Lung microvascular endothelial cell (primary cell): ENCODE measurements around the gene ESYT3. TPM values are rescaled to one million over a fixed set of nuclear protein-coding genes. Genes with fewer than 3 reads are reported as not detected.
"Not testable (repeated sequence)": the region's sequence is repeated elsewhere in the genome, so short reads cannot be mapped to it uniquely, and the experiment has no call there.

Source experiments
- DNase-seq, 2 donors: peaks; one replicate each; pipeline versions ENCODE4 v3.0.0 to v3.0.0-alpha.2; 2010; ENCODE audit warnings: low read depth in 2 of 2
- total RNA-seq: library from RNA; depleted of rRNA; stranded (reverse); fragments of >200 nt; gene quantifications from 2 replicates; pipeline ENCODE4 v1.2.1, GENCODE V29; 2014

The ESYT3 gene
- total RNA-seq, 1 donor from 2014 or later = not detected

DNA sequence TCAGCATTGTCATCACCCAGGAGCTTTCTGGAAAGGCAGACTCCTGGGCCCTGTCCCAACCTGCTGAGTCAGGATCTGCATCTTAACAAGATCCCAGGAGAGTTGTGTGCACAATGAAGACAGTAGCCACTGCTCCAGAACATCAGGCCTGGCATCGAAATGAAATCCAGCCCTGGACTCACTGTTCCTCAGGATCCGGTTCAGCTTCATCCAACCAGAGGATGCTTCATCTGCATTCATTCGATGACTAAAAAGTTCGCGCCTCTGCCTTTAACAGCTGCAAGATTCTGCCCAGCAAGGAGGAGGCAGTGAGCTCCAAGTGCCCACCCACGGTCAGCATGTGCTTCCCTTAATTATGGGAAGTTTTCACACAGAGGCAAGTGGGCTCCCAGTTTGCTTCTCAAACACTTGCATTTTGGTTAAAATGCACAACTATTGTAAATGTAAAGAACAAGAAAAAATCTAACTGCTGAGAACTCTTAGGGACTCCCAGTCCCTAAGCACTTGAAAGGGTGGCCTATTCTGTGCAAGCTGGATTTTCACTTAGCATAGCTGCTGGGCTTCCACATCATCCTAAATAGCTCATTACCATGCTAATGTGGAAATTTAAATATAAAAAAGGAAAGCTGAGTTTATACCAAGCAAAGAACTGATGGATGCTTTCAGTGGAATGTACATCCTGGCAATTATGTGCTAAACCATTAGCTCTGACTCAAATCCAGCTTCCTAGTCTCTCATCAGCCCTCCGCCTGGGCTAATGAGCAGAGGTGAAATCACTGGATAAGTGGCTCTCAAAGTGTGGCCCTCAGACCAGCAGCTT is 25.5 kb upstream of the ESYT3 start:
- no peak for DNase-seq

DNA sequence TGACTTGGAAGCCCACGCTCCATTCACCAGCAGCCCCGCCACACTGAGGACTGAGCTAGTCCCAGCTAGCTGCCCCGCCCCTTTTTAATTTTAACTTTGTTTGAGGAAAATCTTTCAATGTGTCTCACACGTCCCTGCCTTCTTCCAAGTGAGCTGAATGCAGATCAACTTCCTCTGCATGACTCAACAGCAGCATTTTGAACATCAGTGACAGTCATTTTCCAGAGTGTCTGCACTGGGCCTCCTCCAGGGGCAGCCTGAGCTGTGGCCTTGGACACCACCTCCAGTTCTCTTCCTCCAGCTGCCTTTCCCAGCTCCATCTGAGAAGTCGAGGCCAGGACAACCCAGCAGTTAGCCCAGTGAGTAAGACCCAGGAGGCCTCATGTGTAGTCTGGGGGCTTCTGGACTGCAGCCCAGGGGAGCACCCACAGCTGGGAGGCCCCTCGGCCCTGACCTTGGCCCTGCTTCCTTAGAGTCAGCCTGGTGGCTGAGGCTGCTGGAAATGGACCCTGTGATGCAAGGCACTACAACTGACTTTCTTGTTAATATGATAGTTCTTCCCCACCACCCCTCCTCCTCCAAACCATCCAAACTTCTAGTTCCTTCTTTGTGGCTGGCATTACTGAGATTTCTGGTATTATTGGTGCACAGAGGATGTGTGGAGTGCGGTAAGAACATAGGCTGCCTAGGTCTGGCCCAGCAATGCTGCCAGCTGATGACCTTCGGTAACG is 21.4 kb upstream of the ESYT3 start:
- peak in 1 of 2 donors; percentile 19 for DNase-seq

DNA sequence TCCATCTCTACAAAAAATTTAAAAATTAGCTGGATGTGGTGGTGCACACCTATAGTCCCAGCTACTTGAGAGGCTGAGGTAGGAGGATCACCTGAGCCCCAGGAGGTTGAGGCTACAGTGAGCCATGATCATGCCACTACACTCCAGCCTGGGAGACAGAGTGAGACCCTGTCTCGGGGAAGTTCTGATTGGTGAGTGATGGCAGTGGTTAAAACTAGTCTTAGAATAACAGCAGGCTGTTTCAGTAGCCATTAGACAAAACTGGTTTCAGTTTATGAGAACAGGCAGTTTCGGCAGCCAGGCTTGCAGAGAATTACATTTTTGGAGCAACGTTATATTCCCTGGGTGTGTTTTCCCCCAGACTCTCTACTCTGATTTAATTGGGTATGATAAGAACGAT is 18.2 kb upstream of the ESYT3 start:
- DNase-seq = not testable (repeated sequence)

DNA sequence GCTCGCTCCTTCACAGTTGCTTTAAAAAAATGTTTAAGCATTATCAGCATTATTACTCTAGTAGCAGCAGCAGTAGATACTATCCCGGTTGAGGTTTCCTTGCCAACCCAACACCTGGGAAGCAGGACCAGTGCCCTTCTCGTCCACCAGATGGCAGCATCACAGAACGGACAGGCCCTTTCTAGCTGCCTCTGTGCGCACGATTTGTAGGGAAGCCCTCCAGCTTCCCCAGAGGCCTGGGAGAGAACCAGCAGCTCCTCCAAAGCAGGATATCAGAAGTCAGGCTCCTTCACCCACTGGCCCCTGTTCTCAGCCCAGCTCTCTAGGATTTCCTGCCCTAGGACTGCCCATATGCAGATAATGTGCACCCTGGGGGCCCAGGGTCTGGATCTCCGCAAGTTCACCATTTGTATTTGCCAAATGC is 16.8 kb upstream of the ESYT3 start:
- peak; percentile 80 to 86 for DNase-seq

DNA sequence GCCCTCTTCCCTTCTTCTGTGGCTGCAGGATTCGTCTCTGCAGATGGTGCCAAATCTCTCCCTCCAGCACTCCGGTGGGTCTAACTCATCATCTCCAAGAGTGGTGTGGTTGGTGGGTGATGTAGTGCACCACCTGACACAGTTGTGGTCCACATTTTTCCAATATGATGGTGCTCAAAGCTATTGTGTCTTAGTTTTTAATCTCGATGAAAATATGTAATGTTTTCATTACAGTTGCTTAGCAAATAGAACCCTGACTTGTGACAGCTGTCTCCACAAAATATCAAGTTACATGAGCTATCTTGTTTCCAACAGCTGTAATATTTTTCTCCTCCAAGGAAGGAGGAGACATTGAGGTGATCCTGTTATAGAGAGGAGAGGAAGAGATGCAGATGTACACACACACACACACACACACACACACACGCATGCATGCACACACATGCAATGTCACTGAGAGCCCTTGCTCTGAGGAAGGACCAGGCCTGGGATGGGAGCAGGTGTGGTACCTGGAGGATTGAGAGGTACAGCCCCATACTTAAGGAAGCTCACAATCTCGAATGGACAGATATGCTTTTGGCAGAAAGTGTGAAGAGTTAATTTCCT is 15.7 kb upstream of the ESYT3 start:
- DNase-seq = no peak

DNA sequence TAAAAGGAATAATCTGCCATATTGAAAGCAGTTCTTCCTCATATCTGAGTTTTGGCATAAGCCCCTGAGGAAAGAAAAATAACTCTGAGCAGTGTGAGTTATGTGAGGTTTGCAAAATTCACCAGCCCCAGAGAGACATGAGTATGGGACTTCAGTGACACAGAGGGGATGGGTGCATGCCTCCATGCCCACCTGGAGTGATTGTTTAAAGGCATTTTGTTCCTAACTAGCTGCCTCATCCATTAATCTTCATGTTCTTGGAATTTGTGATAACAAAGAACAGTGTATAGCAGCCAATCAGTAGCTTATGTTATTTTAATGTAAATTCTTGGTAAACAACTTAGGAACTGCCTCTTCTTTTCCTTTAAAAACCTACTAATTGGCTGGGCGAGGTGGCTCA is 11.1 kb upstream of the ESYT3 start:
- DNase-seq = no peak

DNA sequence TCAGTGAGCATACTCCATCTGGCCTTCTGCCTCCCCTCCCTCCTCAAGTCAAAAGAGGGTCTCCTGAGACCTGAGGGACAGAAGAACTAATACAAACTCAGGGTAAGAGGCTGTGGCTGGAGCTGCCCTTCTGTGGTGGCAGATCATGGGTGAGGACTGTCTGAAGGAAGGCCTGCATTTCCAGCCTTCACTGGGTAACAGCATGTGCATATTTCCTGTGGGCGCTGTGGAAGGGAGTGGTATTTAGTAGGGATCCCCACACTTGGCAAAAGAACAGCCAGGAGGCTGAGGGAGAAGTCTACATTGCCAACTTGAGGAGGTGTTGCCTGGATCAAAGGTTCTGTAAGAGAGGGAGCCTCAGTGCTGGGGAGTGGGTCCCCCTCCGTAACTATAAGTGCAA is 10.1 kb upstream of the ESYT3 start:
- DNase-seq = no peak

DNA sequence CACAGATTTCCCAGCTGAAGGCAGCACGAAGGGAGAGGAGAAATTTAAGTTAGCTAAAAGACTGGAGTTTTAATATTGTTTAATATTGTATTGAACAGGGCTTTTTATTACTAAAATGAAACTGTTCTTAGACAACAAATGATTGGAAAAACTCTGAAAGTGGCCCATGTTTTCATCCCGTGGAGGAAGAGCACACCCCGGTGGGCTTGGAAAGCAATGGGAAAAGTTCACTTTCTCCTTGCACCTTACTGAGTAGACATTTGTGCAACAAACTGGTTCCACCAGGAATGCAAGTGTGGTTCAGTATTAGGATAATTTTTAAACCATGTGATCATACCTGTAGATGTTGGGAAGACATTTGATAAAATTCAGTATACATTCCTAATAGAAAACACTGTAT is 8.2 kb upstream of the ESYT3 start:
- DNase-seq = peak in 1 of 2 donors; percentile 40

DNA sequence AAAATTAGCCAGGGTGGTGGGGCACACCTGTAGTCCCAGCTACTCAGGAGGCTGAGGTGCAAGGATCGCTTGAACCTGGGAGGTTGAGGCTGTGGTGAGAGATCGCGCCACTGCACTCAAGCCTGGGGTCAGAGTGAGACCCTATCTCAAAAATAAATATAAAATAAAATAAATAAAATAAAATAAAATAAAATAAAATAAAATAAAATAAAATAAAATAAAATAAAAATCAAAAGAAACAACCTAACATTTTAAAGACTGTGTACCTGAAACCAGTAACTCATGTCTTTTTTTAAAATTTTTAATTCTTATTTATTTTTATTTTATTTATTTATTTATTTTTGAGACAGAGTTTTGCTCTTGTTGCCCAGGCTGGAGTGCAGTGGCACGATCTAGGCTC is 7.7 kb upstream of the ESYT3 start:
- not testable (repeated sequence) for DNase-seq

DNA sequence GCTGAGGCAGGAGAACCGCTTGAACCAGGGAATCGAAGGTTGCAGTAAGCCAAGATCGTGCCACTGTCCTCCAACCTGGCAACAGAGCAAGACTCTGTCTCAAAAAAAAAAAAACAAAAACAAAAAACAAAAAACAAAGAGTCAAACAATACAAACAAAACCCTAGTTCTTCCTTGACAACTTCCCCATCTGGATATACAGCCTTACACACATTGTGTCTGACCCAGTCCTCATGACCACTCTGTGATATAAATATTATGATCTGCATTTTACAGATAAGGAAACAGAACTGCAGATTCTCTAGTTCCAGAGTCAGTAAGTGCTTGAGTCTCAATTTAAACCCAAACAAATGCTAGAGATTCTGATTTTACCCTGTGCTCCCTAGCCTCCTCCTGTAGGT is 4.8 kb upstream of the ESYT3 start:
- no peak for DNase-seq

DNA sequence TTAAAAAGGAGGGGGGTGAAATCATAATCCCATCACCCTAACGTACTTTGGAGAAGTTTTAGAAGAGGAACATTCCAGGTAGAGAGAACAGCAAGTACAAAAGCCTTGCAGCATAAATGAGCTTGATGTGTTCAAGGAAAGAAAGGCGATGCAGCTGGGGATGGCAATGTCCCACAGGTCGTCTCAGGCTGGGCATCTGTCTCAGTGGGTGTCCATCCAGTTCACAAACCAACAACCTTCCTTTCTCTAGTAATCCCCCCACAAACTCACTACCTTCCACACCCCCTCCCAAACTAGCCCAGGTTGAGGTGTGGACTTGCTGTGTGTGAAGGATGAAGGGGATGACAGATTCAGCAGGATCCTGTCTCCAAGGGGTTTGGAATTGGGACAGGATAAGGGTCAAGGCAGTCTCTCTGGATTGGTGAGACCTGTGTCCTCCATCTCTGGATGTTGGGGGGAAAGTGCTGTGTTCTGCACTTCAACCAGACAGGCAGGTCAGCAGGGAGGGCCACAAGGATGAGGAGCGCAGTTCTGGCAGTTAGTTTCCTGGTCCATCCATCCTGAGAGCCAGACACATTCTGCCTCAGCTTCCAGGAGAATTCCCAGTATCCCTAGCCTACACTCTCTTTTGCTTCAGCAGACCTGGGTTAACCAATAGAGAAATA is 1.7 kb upstream of the ESYT3 start:
- no peak for DNase-seq

DNA sequence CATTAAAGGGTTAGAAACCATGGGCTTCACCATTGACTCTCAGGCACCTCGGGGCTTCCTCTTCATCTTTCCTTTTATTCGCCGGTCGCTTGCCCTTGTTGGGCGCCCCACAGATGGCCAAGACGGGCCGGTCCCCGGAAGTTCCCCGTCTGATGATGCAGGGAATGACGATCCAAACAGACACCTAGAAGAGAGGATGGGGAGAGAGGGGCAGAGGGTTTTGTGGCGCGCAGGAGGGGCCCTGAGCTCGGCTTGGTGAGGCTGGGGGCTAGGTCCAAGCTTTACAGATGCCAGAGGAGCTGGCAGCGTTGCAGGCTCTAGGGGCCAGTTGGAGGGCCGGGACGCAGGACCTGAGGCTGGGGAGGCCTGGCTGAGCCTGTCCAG is 532 bp upstream of the ESYT3 start:
- no peak for DNase-seq

DNA sequence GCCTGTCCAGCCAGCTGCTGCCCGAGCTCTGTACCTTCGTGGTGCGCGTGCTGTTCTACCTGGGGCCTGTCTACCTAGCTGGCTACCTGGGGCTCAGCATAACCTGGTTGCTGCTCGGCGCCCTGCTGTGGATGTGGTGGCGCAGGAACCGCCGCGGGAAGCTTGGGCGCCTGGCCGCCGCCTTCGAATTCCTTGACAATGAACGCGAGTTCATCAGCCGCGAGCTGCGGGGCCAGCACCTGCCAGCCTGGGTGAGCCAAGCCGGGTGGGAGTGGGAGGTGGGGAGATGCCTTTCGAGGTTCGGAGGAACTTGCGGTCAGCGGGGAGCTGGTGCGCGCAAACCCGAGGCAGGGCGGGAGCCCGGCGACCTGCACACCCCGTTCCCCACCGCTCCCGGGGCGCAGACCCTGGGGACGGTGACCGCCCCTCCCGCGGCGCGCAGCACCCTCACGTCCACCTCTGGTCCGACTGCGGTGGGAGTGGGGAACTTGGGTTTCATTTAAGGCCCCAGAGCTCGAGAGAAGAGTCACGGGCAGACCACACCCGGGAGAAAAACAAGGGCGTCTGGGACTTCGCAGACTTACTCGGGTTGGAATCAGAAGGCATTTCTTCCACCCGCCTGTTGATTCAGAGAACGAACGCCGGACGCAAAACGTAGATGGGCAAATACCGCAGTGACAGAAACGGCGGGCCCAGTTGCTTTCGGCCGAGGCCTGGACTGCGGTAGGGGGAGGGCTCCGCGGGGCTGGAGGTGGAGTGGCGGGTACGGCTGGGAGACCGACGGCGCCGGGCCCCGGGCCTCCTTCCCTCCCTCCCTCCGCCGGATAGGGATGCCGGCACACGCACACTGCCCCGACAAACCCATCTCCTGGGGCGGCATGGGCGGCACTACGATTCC is 708 bp downstream of the ESYT3 start:
- no peak for DNase-seq

DNA sequence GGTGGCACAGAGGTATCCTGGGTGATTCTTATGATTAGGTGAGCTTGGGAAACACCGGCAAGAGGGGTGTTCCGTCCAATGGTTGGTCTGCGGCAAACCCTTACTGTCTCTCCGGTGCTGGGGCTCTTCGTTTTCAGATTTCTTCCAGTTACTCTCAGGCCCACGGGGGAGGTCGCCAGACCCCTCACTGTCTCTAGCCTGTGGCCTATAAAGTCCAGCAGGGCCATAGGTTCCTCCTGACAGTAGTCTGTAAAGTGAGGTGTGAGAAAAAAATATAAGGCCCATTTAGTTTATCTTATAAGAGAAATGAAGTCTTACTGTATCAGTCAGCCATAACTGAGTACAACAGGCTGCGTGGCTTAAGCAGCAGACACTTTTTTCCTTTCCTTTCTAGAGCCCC is 1.4 kb downstream of the ESYT3 start:
- DNase-seq = no peak

DNA sequence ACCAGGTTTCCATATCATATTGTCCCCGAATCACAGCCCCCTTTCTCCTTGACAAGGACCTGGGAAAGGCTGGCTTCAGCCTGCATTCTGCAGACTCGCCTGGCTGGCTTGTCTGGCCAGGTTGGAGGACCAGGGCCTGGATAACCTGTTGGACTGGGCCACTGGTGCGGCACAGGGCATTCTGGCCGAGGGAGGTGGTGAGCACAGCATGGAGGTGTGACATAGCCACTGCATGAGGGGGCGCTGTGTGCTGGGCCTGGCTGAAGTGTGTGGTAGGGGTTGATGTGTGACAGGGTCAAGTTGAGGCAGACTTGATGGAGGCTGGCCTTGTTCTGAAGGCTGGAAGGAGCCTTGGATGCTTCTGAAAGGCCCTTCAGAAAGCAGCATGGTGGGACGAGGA is 2.9 kb downstream of the ESYT3 start:
- DNase-seq = no peak

DNA sequence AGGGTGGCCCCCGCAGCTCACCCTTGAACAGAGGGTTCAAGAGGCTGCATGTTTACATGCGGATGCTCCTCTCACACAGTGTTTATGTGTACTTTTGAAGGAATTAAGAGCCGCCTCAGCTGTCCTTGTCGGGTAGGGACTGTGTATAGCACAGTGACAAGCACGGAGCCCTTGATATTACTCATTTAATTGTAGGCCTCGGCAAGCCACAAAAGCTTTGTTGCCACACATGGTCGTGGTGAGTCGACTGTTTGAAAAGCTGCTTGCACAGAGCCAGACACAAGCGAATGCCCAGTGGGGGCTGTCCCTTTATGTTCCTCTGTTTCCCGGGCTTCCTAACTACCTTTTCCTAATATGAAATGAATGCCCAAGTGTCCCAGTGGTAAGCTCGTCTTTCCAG is 4.5 kb downstream of the ESYT3 start:
- DNase-seq = no peak

DNA sequence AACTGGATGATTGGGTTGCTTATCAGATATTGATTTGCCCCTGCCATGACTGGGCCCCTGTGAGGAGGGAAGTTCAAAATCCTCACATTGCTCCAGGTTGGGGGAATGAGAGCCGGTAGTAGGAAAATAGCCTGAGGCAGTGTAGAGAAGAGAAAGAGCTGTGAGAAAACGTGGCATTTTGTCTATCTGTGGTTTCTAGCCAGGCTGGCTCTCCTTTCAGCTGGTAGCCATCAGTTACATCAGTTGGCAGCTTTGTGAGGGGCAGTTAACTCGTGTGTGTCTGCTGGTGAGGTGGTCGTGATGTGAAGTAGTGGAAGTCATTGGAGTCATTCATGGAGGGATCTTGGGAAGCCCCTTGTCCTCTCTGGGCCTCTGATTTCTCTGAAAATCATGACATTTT is 5.2 kb downstream of the ESYT3 start:
- no peak for DNase-seq

DNA sequence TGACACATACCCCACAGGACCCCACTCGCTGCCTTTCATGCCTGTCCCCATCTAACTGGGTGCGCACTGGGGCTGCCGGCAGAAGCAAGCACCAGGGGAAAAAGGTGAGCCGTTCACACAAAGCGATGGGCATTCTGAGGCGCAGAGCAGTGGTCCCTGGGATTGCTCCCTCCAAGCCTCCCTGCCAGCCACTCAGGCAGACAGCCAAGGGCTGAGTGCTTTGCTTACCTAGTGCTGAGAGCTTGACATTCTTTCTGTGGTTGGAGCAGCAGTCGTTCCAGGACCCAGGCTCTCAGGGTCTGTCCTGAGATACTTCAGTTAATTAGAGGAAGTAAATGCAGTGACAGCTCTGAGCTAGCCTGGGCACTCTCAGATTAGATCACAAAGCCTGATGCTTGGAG is 5.7 kb downstream of the ESYT3 start:
- no peak for DNase-seq

DNA sequence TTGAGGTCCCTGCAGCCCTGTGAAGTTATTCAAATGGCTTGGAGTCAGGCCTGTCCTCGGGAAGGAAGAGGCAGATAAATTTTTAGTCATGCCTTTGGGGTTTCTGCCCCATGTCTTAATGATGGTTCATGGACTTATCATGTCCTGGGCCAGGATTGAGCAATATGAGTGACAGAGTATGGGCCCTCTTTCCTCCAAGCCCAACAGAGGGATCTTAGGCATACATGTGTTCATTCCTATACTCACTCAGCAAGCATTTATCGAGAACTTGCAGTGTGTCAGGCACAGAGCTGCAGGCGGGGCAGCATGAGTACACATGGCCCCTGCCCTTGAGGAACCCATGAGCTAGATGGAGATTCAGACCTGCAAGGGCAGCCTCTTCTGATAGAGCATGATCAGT is 6.2 kb downstream of the ESYT3 start:
- no peak for DNase-seq

DNA sequence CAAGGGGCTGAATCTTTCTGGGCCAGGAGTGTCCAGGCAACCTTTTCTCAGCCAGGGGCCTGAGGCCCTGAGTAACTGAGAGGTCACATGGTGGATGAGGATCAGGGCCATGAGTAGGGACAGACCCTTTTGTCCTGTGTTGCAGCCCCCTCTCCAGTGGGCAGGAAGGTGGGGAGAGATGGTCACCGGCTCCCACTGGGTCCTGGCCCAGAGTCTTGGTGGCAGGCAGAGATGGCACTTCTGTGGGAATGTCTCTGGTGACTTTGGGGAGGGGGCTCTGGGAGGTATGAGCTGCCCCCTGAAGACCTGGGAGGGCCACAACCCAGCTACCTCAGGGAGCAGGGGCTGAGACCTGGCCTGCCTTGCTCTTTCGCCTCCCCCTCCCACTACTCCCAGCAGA is 6.8 kb downstream of the ESYT3 start:
- DNase-seq = no peak

DNA sequence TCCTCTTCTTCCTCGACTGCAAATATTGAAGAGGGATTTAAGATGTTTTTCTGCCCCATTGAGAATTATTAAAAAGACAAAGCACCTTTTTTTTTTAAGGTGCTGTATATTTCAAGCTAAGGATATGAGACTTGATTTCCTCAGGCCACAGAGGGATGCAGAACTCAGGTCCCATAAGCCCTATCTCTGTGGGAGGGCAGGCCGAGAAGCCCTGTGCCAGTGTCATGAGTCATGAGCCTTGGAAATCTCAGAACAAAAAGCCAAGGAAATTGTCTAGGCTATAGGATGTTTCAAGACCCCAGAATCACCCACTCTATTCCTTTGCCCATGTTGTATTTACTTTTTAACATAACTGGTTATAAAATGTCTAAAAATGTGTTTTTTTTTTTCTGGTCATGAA is 7.3 kb downstream of the ESYT3 start:
- no peak for DNase-seq
